MM.1S (cell line): ENCODE data around the gene DOK6.

Experiments
- DNase-seq: peaks from one replicate; pipeline ENCODE4 v3.0.0-alpha.2; 2015
- H2AFZ ChIP-seq: fragments of 300-600 bp; sonication (generic); 2 replicates; pipeline ENCODE4 v1.6.0; 2016; ENCODE audit warnings: antibody characterized with exemption, low read length
- H3F3A ChIP-seq: fragments of 300-600 bp; sonication (generic); 2 replicates; pipeline ENCODE4 v1.6.1; 2016; ENCODE audit warnings: mild to moderate bottlenecking, antibody characterized with exemption, low read length, moderate library complexity, mixed read lengths; ENCODE audit not compliant: insufficient read depth
- H3K27ac ChIP-seq: fragments of 300-600 bp; sonication (generic); 2 replicates; pipeline ENCODE4 v1.5.1; 2016; ENCODE audit warnings: mild to moderate bottlenecking, low read length
- H3K27me3 ChIP-seq: fragments of 300-600 bp; sonication (generic); replicated peaks from 2 replicates; pipeline ENCODE4 v1.6.0; 2016; ENCODE audit warnings: low read length; ENCODE audit not compliant: insufficient read depth
- H3K36me3 ChIP-seq: fragments of 300-600 bp; sonication (generic); replicated peaks from 2 replicates; pipeline ENCODE4 v1.6.1; 2016; ENCODE audit warnings: mild to moderate bottlenecking, low read length, mixed read lengths; ENCODE audit not compliant: insufficient read depth
- H3K4me1 ChIP-seq: fragments of 300-600 bp; sonication (generic); 2 replicates; pipeline ENCODE4 v1.6.1; 2016; ENCODE audit warnings: low read length, mixed read lengths
- H3K4me2 ChIP-seq: fragments of 300-600 bp; sonication (generic); 2 replicates; pipeline ENCODE4 v1.6.0; 2016; ENCODE audit warnings: low read depth, low read length
- H3K4me3 ChIP-seq: fragments of 300-600 bp; sonication (generic); 2 replicates; pipeline ENCODE4 v1.5.1; 2016; ENCODE audit warnings: low read length, mixed read lengths
- H3K79me2 ChIP-seq: fragments of 300-600 bp; sonication (generic); 2 replicates; pipeline ENCODE4 v1.6.1; 2016; ENCODE audit warnings: mixed run types, low read length, mixed read lengths
- H3K9ac ChIP-seq: fragments of 300-600 bp; sonication (generic); 2 replicates; pipeline ENCODE4 v1.6.1; 2016; ENCODE audit warnings: low read length, mixed read lengths
- H3K9me2 ChIP-seq: fragments of 300-600 bp; sonication (generic); replicated peaks from 2 replicates; pipeline ENCODE4 v1.6.1; 2016; ENCODE audit warnings: mild to moderate bottlenecking, low read length, mixed read lengths; ENCODE audit not compliant: insufficient read depth
- H3K9me3 ChIP-seq: fragments of 300-600 bp; sonication (generic); replicated peaks from 2 replicates; pipeline ENCODE4 v1.6.1; 2016; ENCODE audit warnings: mild to moderate bottlenecking, low read length, mixed read lengths; ENCODE audit not compliant: insufficient read depth
- H4K20me1 ChIP-seq: fragments of 300-600 bp; sonication (generic); 2 replicates; pipeline ENCODE4 v1.6.1; 2016; ENCODE audit warnings: mild to moderate bottlenecking, low read length, moderate library complexity, mixed read lengths; ENCODE audit not compliant: insufficient read depth
- EZH2 ChIP-seq: fragments of 300-600 bp; sonication (generic); optimal IDR thresholded peaks from 2 replicates; pipeline ENCODE3; 2017; ENCODE audit warnings: low read depth, mild to moderate bottlenecking, antibody characterized with exemption, low read length, mixed read lengths
- EZH2phosphoT487 ChIP-seq: fragments of 300-600 bp; sonication (generic); IDR thresholded peaks from 2 replicates; pipeline ENCODE4 v1.6.1; 2018; ENCODE audit warnings: antibody characterized with exemption, low read length
- TF ChIP-seq, protein P1 (sequence below): fragments of 300-600 bp; sonication (generic); IDR thresholded peaks from 2 replicates; pipeline ENCODE4 v1.5.1; 2016; ENCODE audit warnings: antibody characterized with exemption, low read length, mixed read lengths

Gene DOK6

DNA sequence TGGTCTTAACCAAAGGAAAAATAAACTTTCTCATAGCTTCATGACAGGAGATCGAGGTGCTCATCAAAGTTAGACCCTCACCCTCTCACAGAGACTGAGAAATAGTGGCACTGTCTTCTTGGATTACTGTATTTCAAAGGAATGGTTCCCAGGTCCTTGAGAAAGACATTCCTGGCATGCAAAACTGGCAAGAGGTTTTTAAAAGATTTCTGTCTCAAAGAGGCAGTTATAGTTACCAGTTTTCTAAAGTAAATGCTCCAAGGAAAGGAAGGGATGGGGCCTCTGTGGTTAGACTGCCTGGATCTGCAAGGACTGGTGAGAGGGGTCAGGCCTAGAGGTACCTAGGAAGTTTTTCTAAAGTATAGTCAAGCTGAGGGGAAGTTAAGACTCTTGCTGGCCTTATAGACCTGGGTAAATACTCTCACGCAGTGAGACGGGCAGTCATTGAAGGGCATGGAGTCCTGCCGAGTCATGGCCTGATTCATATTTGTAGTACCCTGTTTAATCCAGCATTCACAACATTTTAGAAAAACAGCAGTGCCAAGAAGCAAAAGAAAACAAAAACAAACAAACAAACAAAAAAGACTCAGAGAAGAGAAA is 226.1 kb downstream of the DOK6 start:
- H2AFZ ChIP-seq, result no peak overlapping the region

DNA sequence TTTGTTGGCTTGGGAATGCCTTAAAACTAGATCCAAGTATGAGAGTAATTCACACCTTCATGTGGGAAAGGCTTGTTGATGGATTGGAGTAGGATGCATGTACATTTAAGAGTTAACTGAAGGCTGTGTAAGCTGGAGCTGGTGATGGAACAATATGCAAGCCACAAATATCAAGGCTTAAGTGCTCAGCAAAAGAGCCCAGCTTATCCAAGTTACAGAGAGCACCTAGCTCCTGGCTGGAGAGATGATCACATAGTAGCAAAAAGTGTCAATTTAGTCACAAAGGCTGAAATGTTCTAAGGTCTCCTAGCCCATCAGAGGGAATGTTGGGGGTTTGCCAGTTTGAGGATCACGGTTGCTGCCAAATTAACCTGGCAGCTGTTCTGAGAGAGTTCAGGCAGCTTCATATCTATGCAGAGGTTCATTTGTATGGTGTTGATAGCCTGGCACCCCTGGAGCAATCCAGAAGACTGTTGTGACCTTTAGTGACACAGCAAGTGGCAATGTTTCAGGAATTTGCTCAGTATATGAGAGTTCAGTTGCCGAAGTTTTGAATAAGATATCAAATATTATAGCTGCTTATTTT is 228.2 kb downstream of the DOK6 start:
- H3K79me2 ChIP-seq, result no peaks in the 10 kb centered on the region
- H4K20me1 ChIP-seq, result no peaks in the 10 kb centered on the region
- no peak for DNase-seq
- H3K9ac ChIP-seq, result no peak overlapping the region
- TF ChIP-seq, protein P1, sequence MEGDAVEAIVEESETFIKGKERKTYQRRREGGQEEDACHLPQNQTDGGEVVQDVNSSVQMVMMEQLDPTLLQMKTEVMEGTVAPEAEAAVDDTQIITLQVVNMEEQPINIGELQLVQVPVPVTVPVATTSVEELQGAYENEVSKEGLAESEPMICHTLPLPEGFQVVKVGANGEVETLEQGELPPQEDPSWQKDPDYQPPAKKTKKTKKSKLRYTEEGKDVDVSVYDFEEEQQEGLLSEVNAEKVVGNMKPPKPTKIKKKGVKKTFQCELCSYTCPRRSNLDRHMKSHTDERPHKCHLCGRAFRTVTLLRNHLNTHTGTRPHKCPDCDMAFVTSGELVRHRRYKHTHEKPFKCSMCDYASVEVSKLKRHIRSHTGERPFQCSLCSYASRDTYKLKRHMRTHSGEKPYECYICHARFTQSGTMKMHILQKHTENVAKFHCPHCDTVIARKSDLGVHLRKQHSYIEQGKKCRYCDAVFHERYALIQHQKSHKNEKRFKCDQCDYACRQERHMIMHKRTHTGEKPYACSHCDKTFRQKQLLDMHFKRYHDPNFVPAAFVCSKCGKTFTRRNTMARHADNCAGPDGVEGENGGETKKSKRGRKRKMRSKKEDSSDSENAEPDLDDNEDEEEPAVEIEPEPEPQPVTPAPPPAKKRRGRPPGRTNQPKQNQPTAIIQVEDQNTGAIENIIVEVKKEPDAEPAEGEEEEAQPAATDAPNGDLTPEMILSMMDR, result no peak
- TF ChIP-seq EZH2, result no peak
- TF ChIP-seq EZH2phosphoT487, result no peak
- H3K4me3 ChIP-seq, result no peak overlapping the region
- no peak overlapping the region for H3K4me2 ChIP-seq
- no peaks in the 10 kb centered on the region for H3K9me2 ChIP-seq
- no peaks in the 10 kb centered on the region for H3F3A ChIP-seq
- no peaks in the 10 kb centered on the region for H3K9me3 ChIP-seq
- H3K36me3 ChIP-seq, result no peaks in the 10 kb centered on the region
- H2AFZ ChIP-seq, result no peak overlapping the region
- H3K27ac ChIP-seq, result no peak overlapping the region
- no peaks in the 10 kb centered on the region for H3K4me1 ChIP-seq
- no peaks in the 10 kb centered on the region for H3K27me3 ChIP-seq

More for the DNA sequence above, 226.1 kb downstream of the DOK6 start:
- no peak overlapping the region for H3K9ac ChIP-seq
- no peaks in the 10 kb centered on the region for H3K9me2 ChIP-seq
- DNase-seq, result no peak
- H3K4me3 ChIP-seq, result no peak overlapping the region
- no peaks in the 10 kb centered on the region for H3K79me2 ChIP-seq
- H3K4me2 ChIP-seq, result no peak overlapping the region
- H3K27ac ChIP-seq, result no peak overlapping the region
- no peaks in the 10 kb centered on the region for H3K4me1 ChIP-seq
- H3K36me3 ChIP-seq, result no peaks in the 10 kb centered on the region
- H3F3A ChIP-seq, result no peaks in the 10 kb centered on the region
- no peaks in the 10 kb centered on the region for H3K9me3 ChIP-seq
- H4K20me1 ChIP-seq, result no peaks in the 10 kb centered on the region
- no peaks in the 10 kb centered on the region for H3K27me3 ChIP-seq
- TF ChIP-seq, protein P1, result no peak
- TF ChIP-seq EZH2phosphoT487 (no peak), EZH2 (no peak)

DNA sequence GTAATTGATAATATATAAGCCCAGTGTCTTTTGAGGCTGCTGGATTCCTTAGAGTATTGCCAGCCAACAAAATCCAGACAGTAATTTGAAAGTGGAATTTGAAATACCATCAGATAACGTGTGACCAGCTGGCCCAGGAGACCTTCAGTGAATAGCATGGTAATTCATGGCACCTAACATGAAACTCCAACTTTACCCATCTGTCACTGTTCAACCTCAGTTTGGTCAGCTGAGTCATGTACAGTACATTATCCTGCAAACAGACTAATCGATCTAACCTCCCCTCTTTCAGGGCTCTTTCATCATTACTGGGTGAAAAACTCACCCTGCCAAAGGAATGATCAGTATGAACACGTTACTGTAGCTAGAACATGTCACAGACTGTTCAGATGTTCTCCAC is 230.6 kb downstream of the DOK6 start:
- H3K9me2 ChIP-seq, result no peaks in the 10 kb centered on the region
- no peak for DNase-seq
- no peaks in the 10 kb centered on the region for H4K20me1 ChIP-seq
- TF ChIP-seq, protein P1, result no peak
- TF ChIP-seq EZH2phosphoT487, result no peak
- no peak for TF ChIP-seq EZH2
- no peak overlapping the region for H3K9ac ChIP-seq
- no peak overlapping the region for H3K27ac ChIP-seq
- no peak overlapping the region for H2AFZ ChIP-seq
- H3K79me2 ChIP-seq, result no peaks in the 10 kb centered on the region
- H3K36me3 ChIP-seq, result no peaks in the 10 kb centered on the region
- H3K4me3 ChIP-seq, result no peak overlapping the region
- H3K4me2 ChIP-seq, result no peak overlapping the region
- no peaks in the 10 kb centered on the region for H3K4me1 ChIP-seq
- H3F3A ChIP-seq, result no peaks in the 10 kb centered on the region
- no peaks in the 10 kb centered on the region for H3K9me3 ChIP-seq
- no peaks in the 10 kb centered on the region for H3K27me3 ChIP-seq
